MG63 (cell line): ENCODE measurements around the gene TAL1. TPM values are rescaled to one million over a fixed set of nuclear protein-coding genes. Genes with fewer than 3 reads are reported as not detected.
"Not testable (repeated sequence)": the region's sequence is repeated elsewhere in the genome, so short reads cannot be mapped to it uniquely, and the experiment has no call there.

Experiments
- DNase-seq: peaks from one replicate; pipeline ENCODE4 v3.0.0-alpha.2; 2020
- H3K27me3 ChIP-seq: fragments of 250-450 bp; sonication (Bioruptor Pico); 2 replicates; pipeline ENCODE4 v1.5.1; 2020; ENCODE audit warnings: mild to moderate bottlenecking, moderate library complexity
- H3K36me3 ChIP-seq: fragments of 250-450 bp; sonication (Bioruptor Pico); 2 replicates; pipeline ENCODE4 v1.5.1; 2020; ENCODE audit warnings: mild to moderate bottlenecking, moderate library complexity
- H3K4me3 ChIP-seq: fragments of 250-450 bp; sonication (Bioruptor Pico); 2 replicates; pipeline ENCODE4 v1.5.1; 2020; ENCODE audit warnings: mild to moderate bottlenecking, moderate library complexity
- H3K9me3 ChIP-seq: fragments of 250-450 bp; sonication (Bioruptor Pico); 2 replicates; pipeline ENCODE4 v1.5.1; 2020; ENCODE audit warnings: mild to moderate bottlenecking, moderate library complexity
- total RNA-seq: library from RNA; depleted of rRNA; stranded (reverse); fragments of >200 nt; shearing (Covaris generic); gene quantifications from 2 replicates; pipeline ENCODE4 v1.2.3, GENCODE V29; 2014; ENCODE audit warnings: low replicate concordance

The TAL1 gene
- total RNA-seq, 1 experiment from 2014 or later: not detected

GRCh38 chr1:47222476-47222875 lies 9.5 kb downstream of the TAL1 start:
- H3K9me3 ChIP-seq: no peaks in the 10 kb centered on the region
- H3K4me3 ChIP-seq: no peak overlapping the region
- no peak for DNase-seq
- peaks cover 22% of the 10 kb centered on the region for H3K27me3 ChIP-seq
- no peaks in the 10 kb centered on the region for H3K36me3 ChIP-seq

GRCh38 chr1:47219590-47220220 lies 12.3 kb downstream of the TAL1 start:
- no peak for DNase-seq
- Histone ChIP-seq H3K4me3 (no peak overlapping the region), H3K9me3 (no peaks in the 10 kb centered on the region), H3K27me3 (peaks cover 11% of the 10 kb centered on the region), H3K36me3 (no peaks in the 10 kb centered on the region)

DNA sequence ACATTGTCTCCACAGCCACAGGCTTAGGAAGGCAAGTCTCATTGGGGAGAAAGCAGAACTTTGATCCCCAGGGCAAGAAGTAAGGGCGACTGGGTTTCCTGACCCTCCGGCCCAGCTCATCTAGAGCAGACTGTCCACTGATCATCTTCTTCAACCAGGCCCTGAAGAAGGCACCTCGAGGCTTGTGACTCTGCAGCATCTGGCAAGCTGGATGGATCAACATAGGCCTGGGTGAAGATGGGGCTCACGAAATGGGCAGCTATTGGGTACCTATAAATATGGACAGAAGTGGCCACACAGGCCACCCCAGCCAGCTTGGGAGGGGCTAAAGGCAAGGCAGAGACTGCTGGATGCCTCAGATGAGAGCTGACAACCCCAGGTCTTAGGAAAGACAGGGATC lies 13.0 kb downstream of the TAL1 start:
- Histone ChIP-seq H3K36me3 (no peaks in the 10 kb centered on the region), H3K9me3 (no peaks in the 10 kb centered on the region), H3K27me3 (peaks cover 4% of the 10 kb centered on the region), H3K4me3 (no peak overlapping the region)
- no peak for DNase-seq

- no peaks in the 10 kb centered on the region for H3K9me3 ChIP-seq
- no peaks in the 10 kb centered on the region for H3K36me3 ChIP-seq
- H3K27me3 ChIP-seq: no peaks in the 10 kb centered on the region
- DNase-seq: no peak
- no peak overlapping the region for H3K4me3 ChIP-seq
Measured at GRCh38 chr1:47216278-47217059, 15.6 kb downstream of the TAL1 start.

DNA sequence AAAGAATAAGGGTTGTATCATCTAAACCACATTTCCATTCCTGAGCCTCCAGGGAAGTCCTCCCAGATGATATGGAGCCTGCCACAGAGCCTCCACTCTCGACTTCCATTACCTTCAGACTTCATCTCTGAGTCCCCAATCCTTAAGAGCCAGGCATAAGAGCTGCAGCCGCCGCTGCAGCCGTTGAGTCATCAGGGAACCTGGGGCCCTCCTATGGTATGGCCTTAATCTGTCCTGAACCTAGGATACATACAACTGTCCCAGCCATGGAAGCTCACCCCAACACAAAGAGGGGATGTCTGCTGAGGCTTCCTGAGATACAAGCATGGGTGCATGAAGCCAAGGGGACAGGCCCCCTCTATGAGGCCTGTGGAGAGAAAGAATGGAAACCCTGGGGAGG lies 16.3 kb downstream of the TAL1 start:
- Histone ChIP-seq H3K27me3 (no peaks in the 10 kb centered on the region), H3K9me3 (no peaks in the 10 kb centered on the region), H3K36me3 (no peaks in the 10 kb centered on the region), H3K4me3 (no peak overlapping the region)
- no peak for DNase-seq

- no peaks in the 10 kb centered on the region for H3K27me3 ChIP-seq
- H3K9me3 ChIP-seq: no peaks in the 10 kb centered on the region
- no peaks in the 10 kb centered on the region for H3K36me3 ChIP-seq
- DNase-seq: no peak
- no peak overlapping the region for H3K4me3 ChIP-seq
Measured at GRCh38 chr1:47214549-47214948, 17.5 kb downstream of the TAL1 start.

GRCh38 chr1:47213230-47213963 lies 18.6 kb downstream of the TAL1 start:
- H3K27me3 ChIP-seq: no peaks in the 10 kb centered on the region
- no peak for DNase-seq
- H3K9me3 ChIP-seq: no peaks in the 10 kb centered on the region
- no peak overlapping the region for H3K4me3 ChIP-seq
- no peaks in the 10 kb centered on the region for H3K36me3 ChIP-seq

- no peaks in the 10 kb centered on the region for H3K9me3 ChIP-seq
- no peaks in the 10 kb centered on the region for H3K36me3 ChIP-seq
- DNase-seq: no peak
- H3K4me3 ChIP-seq: no peak overlapping the region
- H3K27me3 ChIP-seq: no peaks in the 10 kb centered on the region
Measured at GRCh38 chr1:47212636-47213229, 19.3 kb downstream of the TAL1 start.

DNA sequence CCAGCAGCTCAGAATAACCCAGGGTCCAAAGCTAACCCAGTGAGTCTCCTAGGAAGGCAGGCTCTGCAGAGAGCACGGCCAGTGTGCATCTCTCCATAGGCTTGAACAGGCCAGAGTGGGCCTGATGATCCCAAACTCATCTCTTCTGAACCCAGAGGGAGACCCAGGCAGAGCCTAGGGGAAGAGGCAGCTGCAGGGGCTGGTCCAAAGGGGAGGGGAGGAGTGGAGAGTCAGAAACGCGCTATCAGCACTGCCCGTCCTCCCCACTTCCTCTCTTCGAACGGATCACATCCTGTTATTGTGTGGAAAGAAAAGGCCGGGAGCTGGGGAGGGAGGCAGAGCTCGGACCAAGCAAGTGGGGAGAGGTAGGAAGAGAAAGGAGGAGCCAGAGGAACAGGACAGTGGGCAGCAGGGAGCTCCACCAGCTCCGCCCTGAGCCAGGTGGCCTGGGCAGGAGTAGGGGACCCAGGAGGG lies 20.2 kb downstream of the TAL1 start:
- H3K4me3 ChIP-seq: no peak overlapping the region
- no peak for DNase-seq
- no peaks in the 10 kb centered on the region for H3K36me3 ChIP-seq
- no peaks in the 10 kb centered on the region for H3K9me3 ChIP-seq
- H3K27me3 ChIP-seq: no peaks in the 10 kb centered on the region

DNA sequence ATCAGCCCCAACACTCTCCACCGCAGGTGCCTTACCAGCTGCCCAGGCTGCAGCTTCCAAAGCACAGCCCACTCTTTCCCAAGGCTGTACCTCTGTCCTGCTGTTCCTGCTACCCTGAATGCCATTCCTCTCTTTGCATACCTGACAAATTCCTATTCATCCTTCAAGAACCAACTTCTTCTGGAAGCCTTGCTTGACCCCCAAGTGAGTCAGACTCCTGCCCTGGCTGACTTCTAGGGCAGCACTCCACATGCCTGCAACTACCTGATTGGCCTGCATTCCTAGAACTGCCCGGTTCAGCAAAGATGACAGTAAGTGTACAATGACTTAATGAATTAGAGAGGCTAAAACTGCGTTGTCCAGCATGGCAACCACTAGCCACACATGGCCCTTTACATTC lies 21.4 kb downstream of the TAL1 start:
- H3K36me3 ChIP-seq: no peaks in the 10 kb centered on the region
- no peak for DNase-seq
- no peak overlapping the region for H3K4me3 ChIP-seq

GRCh38 chr1:47209725-47210325 lies 22.2 kb downstream of the TAL1 start:
- Histone ChIP-seq H3K9me3 (no peaks in the 10 kb centered on the region), H3K4me3 (no peak overlapping the region), H3K36me3 (no peaks in the 10 kb centered on the region), H3K27me3 (no peaks in the 10 kb centered on the region)
- DNase-seq: no peak

More for the DNA sequence above, 21.4 kb downstream of the TAL1 start:
- Histone ChIP-seq H3K9me3 (no peaks in the 10 kb centered on the region), H3K27me3 (no peaks in the 10 kb centered on the region)

DNA sequence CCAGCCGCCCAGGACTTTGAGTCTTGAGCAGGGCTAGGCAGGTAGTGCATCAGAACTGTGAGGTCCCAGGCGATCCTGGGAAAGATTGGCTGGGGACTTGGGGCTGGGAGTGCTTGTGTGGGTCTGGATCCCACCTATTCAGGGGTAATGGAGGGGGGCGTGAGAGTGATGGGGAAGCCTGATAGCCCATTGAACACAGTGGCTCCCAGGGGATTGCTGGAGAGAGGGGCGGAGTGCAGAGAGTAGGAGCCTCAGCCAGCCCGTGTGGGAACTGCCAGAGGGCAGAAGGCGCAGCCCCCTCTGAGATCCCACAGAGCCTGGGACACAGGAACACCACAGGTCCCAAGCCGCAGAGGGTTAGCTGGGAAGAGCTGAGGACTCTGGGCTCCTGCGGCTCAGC lies 22.9 kb downstream of the TAL1 start:
- Histone ChIP-seq H3K9me3 (no peaks in the 10 kb centered on the region), H3K36me3 (no peaks in the 10 kb centered on the region), H3K27me3 (no peaks in the 10 kb centered on the region), H3K4me3 (no peak overlapping the region)
- DNase-seq: no peak

- H3K4me3 ChIP-seq: no peak overlapping the region
- no peaks in the 10 kb centered on the region for H3K36me3 ChIP-seq
- H3K27me3 ChIP-seq: no peaks in the 10 kb centered on the region
- no peaks in the 10 kb centered on the region for H3K9me3 ChIP-seq
- DNase-seq: no peak
Measured at GRCh38 chr1:47208374-47208850, 23.6 kb downstream of the TAL1 start.

GRCh38 chr1:47207803-47208373 lies 24.1 kb downstream of the TAL1 start:
- Histone ChIP-seq H3K9me3 (no peaks in the 10 kb centered on the region), H3K4me3 (no peak overlapping the region), H3K36me3 (no peaks in the 10 kb centered on the region), H3K27me3 (no peaks in the 10 kb centered on the region)
- DNase-seq: no peak

GRCh38 chr1:47205918-47206317 lies 26.1 kb downstream of the TAL1 start:
- Histone ChIP-seq H3K9me3 (no peaks in the 10 kb centered on the region), H3K27me3 (no peaks in the 10 kb centered on the region), H3K36me3 (no peaks in the 10 kb centered on the region), H3K4me3 (no peak overlapping the region)
- no peak for DNase-seq

- not testable (repeated sequence) for H3K4me3 ChIP-seq, H3K9me3 ChIP-seq, DNase-seq, H3K36me3 ChIP-seq, H3K27me3 ChIP-seq
Measured at GRCh38 chr1:47203504-47203903, 28.5 kb downstream of the TAL1 start.
